Osteocyte (in vitro differentiated cells): ENCODE data around the gene CTBP1. TPM values are rescaled to one million over a fixed set of nuclear protein-coding genes. Genes with fewer than 3 reads are reported as not detected.

Experiments
- DNase-seq: peaks from one replicate; pipeline ENCODE4 v3.0.0; 2021; ENCODE audit warnings: mixed read lengths; ENCODE audit not compliant: unreplicated experiment; ENCODE audit errors: extremely low spot score
- H3K27ac Mint-ChIP-seq: one replicate; pipeline ENCODE4 v1.8.0; 2021; ENCODE audit warnings: mild to moderate bottlenecking, mixed read lengths; ENCODE audit not compliant: unreplicated experiment
- H3K27me3 Mint-ChIP-seq: one replicate; pipeline ENCODE4 v1.8.0; 2021; ENCODE audit warnings: mixed read lengths; ENCODE audit not compliant: unreplicated experiment
- H3K36me3 Mint-ChIP-seq: one replicate; pipeline ENCODE4 v1.8.0; 2021; ENCODE audit warnings: mixed read lengths; ENCODE audit not compliant: unreplicated experiment
- H3K4me1 Mint-ChIP-seq: one replicate; pipeline ENCODE4 v1.8.0; 2021; ENCODE audit warnings: mixed read lengths; ENCODE audit not compliant: unreplicated experiment
- H3K4me3 Mint-ChIP-seq: one replicate; pipeline ENCODE4 v1.8.0; 2021; ENCODE audit warnings: mild to moderate bottlenecking, moderate library complexity, mixed read lengths; ENCODE audit not compliant: unreplicated experiment
- H3K9me3 Mint-ChIP-seq: one replicate; pipeline ENCODE4 v1.8.0; 2021; ENCODE audit warnings: mixed read lengths; ENCODE audit not compliant: unreplicated experiment
- total RNA-seq: library from RNA; stranded (reverse); gene quantifications from 2 replicates; pipeline ENCODE4 v1.2.1, GENCODE V29; 2021
- TF ChIP-seq, protein P1 (sequence below): fragments of 200-600 bp; sonication (generic); IDR thresholded peaks from 2 replicates; pipeline ENCODE4 v1.5.0; 2021; ENCODE audit warnings: antibody characterized with exemption, mild to moderate bottlenecking, moderate library complexity

CTBP1 gene
- total RNA-seq, 1 donor from 2014 or later = 172 TPM

DNA sequence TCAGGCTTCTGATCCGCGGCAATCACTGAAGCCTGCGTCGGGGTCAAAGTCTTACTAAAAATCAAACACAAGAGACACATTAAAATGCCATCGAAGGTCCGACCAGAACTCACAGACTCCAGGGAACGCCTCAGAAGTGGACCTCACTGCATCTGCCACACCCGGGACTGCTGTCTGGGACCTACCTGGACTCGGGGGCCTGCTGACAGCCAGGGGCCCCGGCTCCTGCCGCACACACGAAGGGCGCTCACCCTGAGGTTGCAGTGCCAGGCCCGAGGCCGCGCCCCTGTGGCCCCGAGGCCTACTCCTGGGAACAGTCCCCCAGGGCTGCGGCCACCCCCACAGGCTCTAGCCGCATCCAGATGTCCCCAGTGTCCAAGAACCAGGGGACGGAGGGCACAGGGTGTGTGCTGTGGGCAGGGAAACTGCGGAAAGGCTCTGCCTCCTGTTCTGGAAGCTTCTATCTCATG, 7.4 kb downstream of the CTBP1 start:
- Mint-ChIP-seq H3K27ac (no peak overlapping the region), H3K4me3 (no peak overlapping the region), H3K9me3 (no peaks in the 10 kb centered on the region)

DNA sequence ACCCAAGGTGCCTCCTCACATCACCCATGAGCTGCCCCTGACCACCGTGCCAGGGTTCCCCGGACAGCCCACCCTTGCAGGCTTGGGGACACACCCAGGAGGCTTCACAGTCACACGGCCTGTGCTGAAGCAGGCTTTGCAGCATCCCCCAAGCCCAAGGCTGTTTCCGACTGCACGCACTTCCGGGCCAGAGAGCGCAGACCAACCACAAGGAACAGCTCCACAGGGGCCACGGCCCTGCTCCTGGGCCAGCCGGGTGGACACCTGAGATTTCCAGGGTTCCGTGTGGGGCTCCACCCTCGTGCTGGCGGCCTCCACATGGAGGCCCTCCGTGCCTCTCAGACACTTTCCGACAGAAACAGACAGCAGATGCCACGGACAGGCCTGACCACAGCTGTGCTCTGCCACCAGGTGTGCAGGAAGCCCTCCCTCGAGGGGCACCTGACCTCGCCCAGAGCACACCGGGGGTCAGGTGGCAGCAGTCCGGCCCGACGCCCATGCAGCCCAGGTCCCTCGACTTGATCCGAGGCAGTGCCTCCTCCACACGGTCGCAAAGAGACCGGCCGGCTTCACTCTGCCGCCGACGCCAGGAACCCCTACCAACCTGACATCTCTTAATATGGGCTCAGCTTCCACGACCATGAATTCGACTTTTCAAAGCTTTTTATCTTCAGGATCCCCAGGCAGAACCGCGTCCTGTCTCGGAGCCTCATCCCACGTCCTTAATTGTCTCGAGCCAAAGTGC, 8.0 kb downstream of the CTBP1 start:
- H3K4me3 Mint-ChIP-seq = no peak overlapping the region
- no peaks in the 10 kb centered on the region for H3K9me3 Mint-ChIP-seq
- TF ChIP-seq, protein P1, sequence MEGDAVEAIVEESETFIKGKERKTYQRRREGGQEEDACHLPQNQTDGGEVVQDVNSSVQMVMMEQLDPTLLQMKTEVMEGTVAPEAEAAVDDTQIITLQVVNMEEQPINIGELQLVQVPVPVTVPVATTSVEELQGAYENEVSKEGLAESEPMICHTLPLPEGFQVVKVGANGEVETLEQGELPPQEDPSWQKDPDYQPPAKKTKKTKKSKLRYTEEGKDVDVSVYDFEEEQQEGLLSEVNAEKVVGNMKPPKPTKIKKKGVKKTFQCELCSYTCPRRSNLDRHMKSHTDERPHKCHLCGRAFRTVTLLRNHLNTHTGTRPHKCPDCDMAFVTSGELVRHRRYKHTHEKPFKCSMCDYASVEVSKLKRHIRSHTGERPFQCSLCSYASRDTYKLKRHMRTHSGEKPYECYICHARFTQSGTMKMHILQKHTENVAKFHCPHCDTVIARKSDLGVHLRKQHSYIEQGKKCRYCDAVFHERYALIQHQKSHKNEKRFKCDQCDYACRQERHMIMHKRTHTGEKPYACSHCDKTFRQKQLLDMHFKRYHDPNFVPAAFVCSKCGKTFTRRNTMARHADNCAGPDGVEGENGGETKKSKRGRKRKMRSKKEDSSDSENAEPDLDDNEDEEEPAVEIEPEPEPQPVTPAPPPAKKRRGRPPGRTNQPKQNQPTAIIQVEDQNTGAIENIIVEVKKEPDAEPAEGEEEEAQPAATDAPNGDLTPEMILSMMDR = no peak
- H3K4me1 Mint-ChIP-seq = peaks cover 21% of the 10 kb centered on the region
- peaks cover 6% of the 10 kb centered on the region for H3K36me3 Mint-ChIP-seq
- no peak overlapping the region for H3K27ac Mint-ChIP-seq
- H3K27me3 Mint-ChIP-seq = no peaks in the 10 kb centered on the region
- DNase-seq = no peak

More for the DNA sequence above, 7.4 kb downstream of the CTBP1 start:
- Mint-ChIP-seq H3K27me3 (no peaks in the 10 kb centered on the region), H3K36me3 (peaks cover 2% of the 10 kb centered on the region), H3K4me1 (peaks cover 27% of the 10 kb centered on the region)
- TF ChIP-seq, protein P1 = no peak
- no peak for DNase-seq

DNA sequence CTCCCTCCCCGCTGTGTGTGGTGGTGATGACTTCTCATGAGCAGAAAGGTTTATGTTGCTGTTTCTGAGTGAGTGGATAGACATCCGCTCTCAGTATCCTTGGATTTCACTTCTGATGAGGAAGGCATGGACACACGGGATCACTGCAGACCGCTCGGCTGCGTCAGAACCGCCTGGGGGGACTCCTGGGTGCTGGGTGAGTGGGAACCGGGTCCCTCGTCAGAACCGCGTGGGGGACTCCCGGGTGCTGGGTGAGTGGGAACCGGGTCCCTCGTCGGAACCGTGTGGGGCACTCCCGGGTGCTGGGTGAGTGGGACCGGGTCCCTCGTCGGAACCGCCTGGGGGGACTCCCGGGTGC, 9.0 kb downstream of the CTBP1 start:
- H3K27ac Mint-ChIP-seq = no peak overlapping the region
- no peaks in the 10 kb centered on the region for H3K27me3 Mint-ChIP-seq

DNA sequence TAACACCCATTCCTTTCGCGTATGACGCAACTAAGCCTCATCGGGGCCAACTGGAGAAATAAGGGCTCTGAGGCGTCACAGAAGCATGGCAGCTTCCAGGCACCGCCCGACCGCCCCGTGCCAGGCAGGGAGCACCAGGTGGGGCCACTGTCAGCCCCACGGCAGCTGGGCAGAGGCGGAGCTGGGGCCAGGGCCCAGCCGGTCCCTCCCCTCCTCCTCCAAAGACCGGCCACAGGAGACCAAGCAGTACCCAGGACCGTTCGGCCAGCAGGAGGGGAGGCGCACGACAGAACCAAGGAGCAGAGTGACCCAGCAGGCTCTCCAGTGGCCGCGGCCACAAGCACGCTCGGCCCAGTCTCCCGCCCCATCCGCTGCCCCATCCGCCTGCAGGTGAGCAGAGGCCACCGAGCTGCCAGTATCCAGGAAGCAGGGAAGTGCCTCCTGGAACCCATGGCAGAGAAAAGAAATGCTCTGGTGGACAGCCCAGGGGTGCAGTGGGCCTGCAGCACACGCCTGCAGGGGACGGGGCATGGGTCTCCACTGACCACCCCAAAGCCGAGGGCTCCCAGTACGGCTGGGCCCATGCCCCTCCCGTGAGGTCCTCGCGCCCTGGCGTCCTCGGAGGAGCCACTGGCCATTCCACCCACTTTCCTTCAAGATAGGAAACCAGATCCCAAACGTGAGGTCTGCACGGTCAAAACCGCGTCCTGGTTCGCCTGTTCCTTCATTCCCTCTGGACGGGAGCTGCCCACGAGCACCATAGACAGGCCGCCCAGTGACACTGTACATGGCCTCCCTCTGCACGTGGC, 9.6 kb downstream of the CTBP1 start:
- no peaks in the 10 kb centered on the region for H3K9me3 Mint-ChIP-seq
- no peak for DNase-seq
- peaks cover 19% of the 10 kb centered on the region for H3K36me3 Mint-ChIP-seq
- no peak overlapping the region for H3K4me3 Mint-ChIP-seq
- H3K4me1 Mint-ChIP-seq = peaks cover 24% of the 10 kb centered on the region
- no peak overlapping the region for H3K27ac Mint-ChIP-seq
- H3K27me3 Mint-ChIP-seq = no peaks in the 10 kb centered on the region
- TF ChIP-seq, protein P1 = no peak

More for the DNA sequence above, 9.0 kb downstream of the CTBP1 start:
- Mint-ChIP-seq H3K4me3 (no peak overlapping the region), H3K9me3 (no peaks in the 10 kb centered on the region), H3K36me3 (peaks cover 14% of the 10 kb centered on the region), H3K4me1 (peaks cover 24% of the 10 kb centered on the region)
- TF ChIP-seq, protein P1 = no peak
- DNase-seq = no peak

DNA sequence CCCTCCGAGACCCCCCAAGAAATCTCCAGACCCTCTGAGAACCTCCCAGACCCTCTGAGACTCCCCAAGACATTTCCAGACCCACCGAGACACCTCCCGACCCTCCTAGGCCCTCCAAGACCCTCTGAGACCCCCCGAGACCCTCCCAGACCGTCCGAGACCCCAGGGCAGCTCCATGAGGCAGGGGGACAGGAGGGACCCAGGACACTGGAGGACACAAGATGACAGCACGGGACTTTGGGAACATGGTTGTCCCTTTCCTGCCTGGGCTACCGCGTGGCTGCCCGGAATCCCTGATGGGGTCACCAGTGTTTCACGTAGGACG, 10.3 kb downstream of the CTBP1 start:
- Mint-ChIP-seq H3K4me1 (peaks cover 28% of the 10 kb centered on the region), H3K27me3 (no peaks in the 10 kb centered on the region), H3K9me3 (no peaks in the 10 kb centered on the region), H3K27ac (no peak overlapping the region), H3K4me3 (no peak overlapping the region), H3K36me3 (peaks cover 23% of the 10 kb centered on the region)
- TF ChIP-seq, protein P1 = no peak
- no peak for DNase-seq
